GM12891 (cell line): Measurements from ENCODE around the gene ECHDC3.

Source experiments
- POLR2A ChIP-seq: IDR thresholded peaks from 2 replicates; pipeline ENCODE4 v1.6.1; 2011; ENCODE audit warnings: low read depth, low read length, control low read depth
- TAF1 ChIP-seq: IDR thresholded peaks from 2 replicates; pipeline ENCODE4 v1.6.1; 2011; ENCODE audit warnings: low read depth, low read length, control low read depth

DNA sequence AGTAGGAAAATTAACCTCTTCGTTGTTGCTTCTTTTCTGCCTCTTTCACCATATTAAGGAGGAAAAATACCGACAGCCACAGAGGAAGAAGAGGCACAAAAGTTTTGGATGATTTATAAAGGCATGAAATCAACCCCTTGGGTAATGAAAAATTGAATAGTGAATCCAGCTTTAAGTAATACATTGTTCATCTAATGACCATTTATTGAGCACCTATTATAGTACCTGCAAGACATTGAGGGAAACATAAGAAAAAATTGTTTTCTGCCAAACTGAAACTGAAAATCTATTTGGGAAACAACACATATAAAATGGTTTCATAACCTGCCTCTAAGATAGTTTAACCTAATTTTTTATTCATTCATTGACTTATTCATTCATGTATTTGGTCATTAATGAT is 8.2 kb downstream of the ECHDC3 start:
- TF ChIP-seq POLR2A (no peak), TAF1 (no peak)
